Large intestine (tissue), 3 donors: ENCODE data around the gene MESP1. TPM values are rescaled to one million over a fixed set of nuclear protein-coding genes. Genes with fewer than 3 reads are reported as not detected.
A peak's percentile ranks its signal among the peaks of the same experiment; 100 is the strongest.

ENCODE experiments used
- DNase-seq, 2 donors: peaks; one replicate each; pipeline versions ENCODE4 v3.0.0 to v3.0.0-alpha.2; 2013
- H3K27ac ChIP-seq: one replicate; pipeline ENCODE4 v1.5.1; 2013; ENCODE audit warnings: low read length
- H3K27me3 ChIP-seq: 2 replicates; pipeline ENCODE4 v1.6.1; 2013; ENCODE audit warnings: low read length; ENCODE audit not compliant: control insufficient read depth, insufficient read depth
- H3K36me3 ChIP-seq: 2 replicates; pipeline ENCODE4 v1.6.1; 2013; ENCODE audit warnings: low read length; ENCODE audit not compliant: control insufficient read depth, insufficient read depth
- H3K4me1 ChIP-seq: one replicate; pipeline ENCODE4 v1.6.1; 2013; ENCODE audit warnings: low read length; ENCODE audit not compliant: control insufficient read depth, insufficient read depth
- H3K4me3 ChIP-seq: one replicate; pipeline ENCODE4 v1.5.1; 2013; ENCODE audit warnings: low read length
- H3K9me3 ChIP-seq: one replicate; pipeline ENCODE4 v1.6.1; 2013; ENCODE audit warnings: mild to moderate bottlenecking, low read depth, low read length, moderate library complexity; ENCODE audit not compliant: control insufficient read depth
- WGBS: methylation state at CpG from one replicate; pipeline ENCODE4 v1.1.5; 2013; ENCODE audit warnings: low lambda C conversion rate; ENCODE audit not compliant: insufficient coverage; 5-methylcytosine and 5-hydroxymethylcytosine counted together
- polyA plus RNA-seq: library from polyadenylated mRNA; unstranded; fragments of 120-200 nt; gene quantifications from one replicate; pipeline ENCODE4 v1.2.1, GENCODE V29; 2013

The MESP1 gene
- polyA plus RNA-seq, 1 donor, result 1.0 TPM

DNA sequence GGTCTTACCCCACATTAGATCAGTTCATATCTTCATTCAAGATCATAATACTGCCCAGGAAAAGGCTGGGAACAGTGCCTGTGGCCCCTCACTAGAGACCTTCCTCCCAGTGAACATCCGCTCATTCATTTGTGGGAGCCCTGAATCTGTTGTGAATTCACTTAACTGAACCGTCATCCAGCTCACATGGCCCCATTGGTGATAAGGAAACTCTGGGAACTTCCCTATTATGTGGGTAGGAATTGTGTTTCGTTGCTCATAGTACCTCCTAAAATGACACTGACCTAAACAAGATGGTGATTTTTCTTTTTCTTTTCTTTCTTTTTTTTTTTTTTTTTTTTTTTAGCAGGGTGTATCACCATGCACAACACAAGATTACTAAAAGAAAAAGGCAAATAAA is 18.3 kb upstream of the MESP1 start:
- H3K36me3 ChIP-seq, result no peaks in the 10 kb centered on the region
- no peaks in the 10 kb centered on the region for H3K9me3 ChIP-seq
- H3K27me3 ChIP-seq, result no peaks in the 10 kb centered on the region
- peaks cover 13% of the 10 kb centered on the region for H3K4me1 ChIP-seq
- DNase-seq, result no peak
- no CpG with 5 or more reads among the region's 3 CpGs for WGBS
- no peak overlapping the region for H3K27ac ChIP-seq
- H3K4me3 ChIP-seq, result no peak overlapping the region

DNA sequence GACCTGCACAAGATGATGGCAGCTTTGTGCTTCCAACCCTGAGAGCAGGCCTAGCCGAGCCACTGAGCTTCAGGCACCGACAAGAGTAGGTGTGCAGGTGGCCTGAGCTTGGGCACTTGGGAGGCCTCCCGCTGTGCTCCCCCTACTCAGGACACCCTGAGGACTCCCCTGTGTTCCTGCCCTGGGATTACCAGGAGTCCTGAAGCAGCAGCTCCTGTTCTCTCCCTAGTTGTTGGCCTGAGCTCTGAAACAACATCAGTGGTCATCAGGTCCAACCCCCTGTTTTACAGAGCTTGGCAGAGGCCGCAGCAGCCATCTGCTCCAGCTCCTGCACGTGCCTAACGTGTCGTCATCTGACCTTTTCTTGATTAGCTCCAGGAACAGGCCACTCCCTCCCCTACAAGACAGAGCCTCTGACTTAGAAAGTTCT is 17.0 kb upstream of the MESP1 start:
- no CpG with 5 or more reads among the region's 7 CpGs for WGBS

DNA sequence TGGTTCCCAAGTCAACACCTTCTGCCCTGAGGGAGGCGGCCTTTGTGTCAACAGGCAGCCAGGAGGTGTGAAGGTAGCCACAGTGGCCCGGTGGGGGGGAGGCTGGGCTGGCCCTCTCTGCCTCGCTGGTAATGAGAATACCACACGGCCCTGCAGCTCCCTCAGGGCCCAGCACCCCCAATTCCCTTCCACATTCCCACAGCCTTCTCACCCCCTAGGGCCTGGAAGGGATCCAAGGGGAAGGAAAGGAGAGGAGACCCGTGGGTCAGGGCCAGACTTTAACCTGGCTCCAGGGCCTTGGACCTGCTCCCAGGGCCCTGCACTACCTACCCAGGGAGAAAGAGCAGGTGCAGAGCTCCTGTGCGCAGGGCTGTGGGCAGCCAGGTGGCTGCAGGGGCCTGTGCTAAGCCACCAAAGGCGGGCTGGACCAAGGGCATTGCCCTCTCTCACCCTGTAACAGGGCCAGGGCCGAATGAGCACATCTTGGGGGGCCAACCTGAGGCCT is 16.4 kb upstream of the MESP1 start:
- Histone ChIP-seq H3K4me1 (peaks cover 16% of the 10 kb centered on the region), H3K27me3 (no peaks in the 10 kb centered on the region), H3K9me3 (no peaks in the 10 kb centered on the region), H3K4me3 (no peak overlapping the region), H3K27ac (no peak overlapping the region), H3K36me3 (no peaks in the 10 kb centered on the region)
- WGBS, result no CpG with 5 or more reads among the region's 8 CpGs
- no peak for DNase-seq

More for the DNA sequence above, 17.0 kb upstream of the MESP1 start:
- peak; percentile 50 to 51 for DNase-seq
- H3K9me3 ChIP-seq, result no peaks in the 10 kb centered on the region
- no peaks in the 10 kb centered on the region for H3K36me3 ChIP-seq
- no peaks in the 10 kb centered on the region for H3K27me3 ChIP-seq
- no peak overlapping the region for H3K4me3 ChIP-seq
- peaks cover 13% of the 10 kb centered on the region for H3K4me1 ChIP-seq
- no peak overlapping the region for H3K27ac ChIP-seq

DNA sequence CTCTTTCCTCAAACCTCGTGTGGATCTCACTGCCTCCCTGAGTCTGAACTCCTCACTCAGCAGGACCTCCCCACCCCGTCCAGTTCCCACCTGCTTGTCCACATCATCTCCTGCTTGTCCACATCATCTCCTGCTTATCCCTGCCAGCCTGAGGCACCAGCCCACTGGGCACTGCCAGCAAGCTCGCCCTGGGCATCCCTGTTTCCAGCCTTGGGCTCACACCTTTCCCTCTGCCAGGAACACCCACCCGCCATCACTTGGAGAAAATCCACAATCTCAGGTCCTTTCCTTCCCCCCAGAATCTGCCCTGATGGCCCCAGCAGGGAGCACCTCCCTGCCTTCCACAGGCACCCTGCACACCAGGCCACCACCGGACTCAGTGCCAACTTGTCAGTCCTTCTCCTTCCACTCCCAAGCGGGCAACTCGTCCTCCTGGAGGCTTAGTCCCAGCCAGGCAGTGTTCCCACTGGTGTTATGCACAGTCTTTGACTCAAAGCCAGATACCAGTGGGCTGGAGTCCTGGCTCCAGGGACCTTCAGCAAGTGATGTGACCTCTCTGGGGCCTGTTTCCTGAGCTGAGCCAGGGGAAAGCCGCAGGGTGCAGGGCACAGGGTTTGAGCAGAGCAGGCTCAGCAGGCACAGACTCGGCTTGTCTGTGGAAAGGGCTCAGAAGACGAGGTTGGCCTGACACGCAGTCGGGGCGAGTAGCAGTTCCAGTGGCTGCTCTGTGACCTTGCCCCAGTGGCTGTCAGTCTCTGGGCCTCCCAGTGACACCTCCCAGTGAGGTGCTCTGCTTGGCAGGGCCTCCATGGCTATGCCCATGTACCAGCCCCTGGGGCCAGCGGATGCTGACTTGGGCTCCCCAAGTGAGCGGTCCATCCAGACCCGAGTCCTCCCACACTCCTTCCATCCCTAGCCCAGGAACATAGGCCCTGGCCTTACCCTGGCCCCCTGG is 15.6 kb upstream of the MESP1 start:
- WGBS, result no CpG with 5 or more reads among the region's 16 CpGs
- no peaks in the 10 kb centered on the region for H3K36me3 ChIP-seq
- no peak overlapping the region for H3K4me3 ChIP-seq
- no peak for DNase-seq
- peaks cover 23% of the 10 kb centered on the region for H3K4me1 ChIP-seq
- no peak overlapping the region for H3K27ac ChIP-seq
- H3K27me3 ChIP-seq, result no peaks in the 10 kb centered on the region
- H3K9me3 ChIP-seq, result no peaks in the 10 kb centered on the region

DNA sequence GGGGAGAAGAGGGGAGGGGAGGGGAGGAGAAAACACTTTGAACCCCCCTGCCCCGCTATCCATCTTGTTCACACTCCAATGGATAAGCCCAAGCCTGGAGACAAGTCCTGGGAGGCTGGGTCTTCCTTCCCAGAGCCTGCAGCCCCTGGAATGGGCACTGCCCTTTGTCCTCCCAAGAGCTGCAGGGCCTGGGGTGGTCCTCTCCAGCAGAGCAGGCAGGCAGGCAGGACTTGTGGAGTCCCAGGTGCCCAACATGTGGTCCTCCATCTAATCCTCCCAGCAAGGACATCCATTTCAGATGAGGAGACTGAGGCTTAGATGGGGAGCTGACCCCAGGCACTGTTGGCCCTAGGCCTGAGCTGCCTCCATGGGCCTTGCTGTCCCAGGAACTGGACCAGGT is 14.6 kb upstream of the MESP1 start:
- H3K27me3 ChIP-seq, result no peaks in the 10 kb centered on the region
- H3K36me3 ChIP-seq, result no peaks in the 10 kb centered on the region
- no CpG with 5 or more reads among the region's 1 CpG for WGBS
- peaks cover 32% of the 10 kb centered on the region for H3K4me1 ChIP-seq
- no peak overlapping the region for H3K27ac ChIP-seq
- no peaks in the 10 kb centered on the region for H3K9me3 ChIP-seq
- no peak overlapping the region for H3K4me3 ChIP-seq
- no peak for DNase-seq

DNA sequence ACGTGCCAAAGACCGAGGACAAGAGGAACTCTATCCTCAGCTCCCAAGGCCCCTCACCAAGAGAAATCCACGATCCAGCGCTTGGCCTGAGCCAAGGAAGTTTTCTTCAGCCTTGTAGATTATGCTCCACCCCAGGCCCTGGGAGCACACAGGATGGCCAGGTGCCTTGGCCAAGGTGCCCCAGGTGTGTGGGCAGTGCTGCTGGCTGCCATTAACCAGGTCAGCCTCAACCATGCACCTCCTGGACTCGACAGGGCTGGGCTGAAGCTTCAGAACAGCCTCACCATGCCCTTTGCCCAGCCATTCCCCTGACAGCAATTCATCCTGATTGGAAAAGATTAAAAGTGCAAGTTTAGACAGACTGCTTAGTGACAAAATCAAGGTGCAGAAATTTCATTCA is 10.9 kb upstream of the MESP1 start:
- H3K9me3 ChIP-seq, result no peaks in the 10 kb centered on the region
- no peak overlapping the region for H3K4me3 ChIP-seq
- 100% methylated on average over 2 of the region's 5 CpGs for WGBS
- peak overlapping the region; percentile 66 for H3K27ac ChIP-seq
- DNase-seq, result peak; percentile 66 to 84
- no peaks in the 10 kb centered on the region for H3K36me3 ChIP-seq
- H3K4me1 ChIP-seq, result peaks cover 23% of the 10 kb centered on the region
- no peaks in the 10 kb centered on the region for H3K27me3 ChIP-seq

DNA sequence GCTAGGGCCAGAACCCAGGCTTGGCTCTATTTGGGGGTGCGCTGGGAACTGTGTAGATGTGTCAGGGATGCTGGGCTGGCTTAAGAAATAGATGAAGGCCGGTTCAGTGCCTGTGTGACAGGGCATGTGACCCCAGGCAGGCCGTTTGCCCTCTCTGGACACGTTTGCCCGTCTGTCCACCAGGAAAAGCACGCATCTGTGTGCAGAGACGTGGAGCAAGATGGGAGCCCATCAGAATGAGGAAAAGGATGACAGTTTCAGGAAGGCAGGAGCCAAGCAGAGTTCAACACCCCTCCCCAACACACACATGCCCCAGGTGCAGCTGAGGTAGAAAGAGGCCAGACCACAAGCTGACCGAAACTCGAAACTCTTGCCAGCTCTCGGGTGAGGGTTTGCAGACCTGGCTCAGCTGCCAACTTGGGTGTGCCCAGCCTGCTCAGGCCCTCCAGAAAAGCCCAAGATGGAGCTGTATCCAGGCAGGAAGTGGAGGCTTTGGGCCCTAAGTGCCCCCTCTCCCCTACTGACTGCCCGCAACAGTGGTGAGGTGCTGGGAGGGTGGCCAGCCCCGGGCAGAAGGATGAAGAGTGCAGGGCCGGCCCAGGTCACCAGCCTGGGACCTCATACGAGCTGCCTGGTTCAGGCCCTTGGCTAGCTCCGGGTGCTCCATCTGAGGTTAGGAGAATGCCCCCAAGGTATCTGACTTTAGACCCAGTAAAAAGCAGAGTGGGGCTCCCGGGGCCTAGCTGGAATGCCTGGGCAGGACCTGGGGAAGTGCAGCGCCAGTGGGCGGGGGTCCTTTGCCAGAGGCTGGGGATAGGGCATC is 10.2 kb upstream of the MESP1 start:
- WGBS, result no CpG with 5 or more reads among the region's 18 CpGs
- Histone ChIP-seq H3K36me3 (no peaks in the 10 kb centered on the region), H3K9me3 (no peaks in the 10 kb centered on the region), H3K27ac (peak overlapping the region; percentile 66), H3K4me3 (no peak overlapping the region), H3K27me3 (no peaks in the 10 kb centered on the region), H3K4me1 (peaks cover 23% of the 10 kb centered on the region)
- no peak for DNase-seq

DNA sequence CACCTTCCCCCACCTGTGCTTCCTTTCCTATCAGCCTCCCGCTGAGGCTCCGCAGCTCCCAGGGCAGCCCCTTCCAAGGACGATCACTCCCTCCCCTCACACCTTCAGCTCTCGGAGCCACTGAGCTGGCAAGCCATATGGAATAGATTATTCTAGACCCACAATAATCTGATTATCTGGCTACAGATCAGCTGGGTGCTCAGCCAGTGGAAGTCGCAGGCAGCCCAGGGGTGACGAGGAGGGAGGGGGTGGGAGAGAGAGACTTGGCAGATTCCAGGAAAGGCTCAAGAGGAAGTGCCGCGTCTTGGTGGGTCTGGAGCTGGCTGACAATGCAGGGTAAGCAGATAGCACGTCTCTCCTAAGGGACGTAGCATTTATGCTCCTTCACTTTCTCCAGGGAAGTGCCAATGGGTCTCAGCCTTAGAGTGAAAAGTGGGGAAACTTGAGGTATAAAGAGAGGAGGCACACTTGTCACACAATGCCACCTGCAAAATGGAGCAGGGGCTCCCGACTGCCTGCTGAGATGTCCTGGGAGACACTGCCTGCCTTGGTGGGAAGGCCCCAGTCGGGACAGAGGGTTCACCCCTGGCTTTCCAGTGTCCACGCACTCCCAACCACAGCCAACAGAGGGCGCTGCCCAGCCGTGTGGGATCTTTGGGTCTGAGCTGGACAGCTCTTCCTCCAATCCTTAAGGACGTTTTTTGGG is 9.4 kb upstream of the MESP1 start:
- no peaks in the 10 kb centered on the region for H3K9me3 ChIP-seq
- DNase-seq, result peak; percentile 62 to 63
- WGBS, result no CpG with 5 or more reads among the region's 16 CpGs
- no peaks in the 10 kb centered on the region for H3K36me3 ChIP-seq
- peaks cover 23% of the 10 kb centered on the region for H3K4me1 ChIP-seq
- no peak overlapping the region for H3K4me3 ChIP-seq
- no peaks in the 10 kb centered on the region for H3K27me3 ChIP-seq
- no peak overlapping the region for H3K27ac ChIP-seq

DNA sequence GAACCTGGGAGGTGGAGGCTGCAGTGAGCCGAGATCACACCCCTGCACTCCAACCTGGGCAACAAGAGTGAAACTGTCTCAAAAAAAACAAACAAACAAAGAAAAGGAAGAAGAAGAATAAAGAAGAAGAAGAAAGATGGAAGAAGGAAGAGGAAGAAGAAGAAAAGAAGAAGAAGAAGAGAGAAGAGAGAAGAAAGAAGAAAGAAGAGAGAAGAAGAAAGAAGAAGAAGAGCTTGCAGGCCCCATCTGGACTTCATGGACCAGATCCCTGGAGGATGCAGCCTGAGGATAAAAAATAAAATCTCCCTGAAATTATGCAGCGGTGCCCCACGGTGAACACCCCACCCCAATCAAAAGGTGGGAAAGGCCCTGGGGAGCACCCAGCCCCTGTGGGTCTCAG is 8.8 kb upstream of the MESP1 start:
- WGBS, result no CpG with 5 or more reads among the region's 3 CpGs
- Histone ChIP-seq H3K4me1 (peaks cover 23% of the 10 kb centered on the region), H3K36me3 (no peaks in the 10 kb centered on the region), H3K27me3 (no peaks in the 10 kb centered on the region), H3K9me3 (no peaks in the 10 kb centered on the region), H3K27ac (no peak overlapping the region), H3K4me3 (no peak overlapping the region)
- DNase-seq, result no peak

DNA sequence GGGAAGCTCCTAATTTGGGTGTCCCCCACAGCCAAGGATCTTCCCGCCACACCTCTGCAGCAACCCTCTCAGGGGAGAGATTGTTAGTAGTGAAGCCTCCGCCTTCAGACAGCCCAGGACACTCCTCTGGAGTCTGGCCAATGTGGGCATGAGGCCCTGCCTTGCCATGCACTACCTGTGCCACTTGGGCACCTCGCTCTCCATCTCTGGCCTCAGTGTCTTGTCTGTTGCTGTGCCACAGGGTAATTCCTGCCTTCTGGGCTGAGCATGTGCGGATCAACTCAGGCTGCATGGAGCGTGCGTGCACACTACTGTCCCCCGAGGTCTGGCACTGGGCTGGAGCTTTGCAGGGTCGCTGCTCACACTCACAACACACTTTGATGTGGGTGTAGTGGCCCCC is 7.9 kb upstream of the MESP1 start:
- no CpG with 5 or more reads among the region's 8 CpGs for WGBS
- H3K27ac ChIP-seq, result no peak overlapping the region
- no peak for DNase-seq
- H3K27me3 ChIP-seq, result no peaks in the 10 kb centered on the region
- no peak overlapping the region for H3K4me3 ChIP-seq
- H3K4me1 ChIP-seq, result peaks cover 23% of the 10 kb centered on the region
- H3K36me3 ChIP-seq, result no peaks in the 10 kb centered on the region
- H3K9me3 ChIP-seq, result no peaks in the 10 kb centered on the region
